Measurements from ENCODE around the gene PIK3R6. TPM values are rescaled to one million over a fixed set of nuclear protein-coding genes. Genes with fewer than 3 reads are reported as not detected.

Gene PIK3R6
- total RNA-seq, 4 donors from 2014 or later: 0.52 to 2.5 (median 1.1) TPM

- intact Hi-C loops (cut with DNase I; ENCODE audit: low total_unique reads): no loop called here
- DNase-seq (ENCODE audit: low spot score in 2 of 2): peak in 1 of 2 donors; percentile 79
- WGBS, 2 donors: 81 to 86% methylated on average over 12 of the region's 12 CpGs
- TF ChIP-seq, protein P1, sequence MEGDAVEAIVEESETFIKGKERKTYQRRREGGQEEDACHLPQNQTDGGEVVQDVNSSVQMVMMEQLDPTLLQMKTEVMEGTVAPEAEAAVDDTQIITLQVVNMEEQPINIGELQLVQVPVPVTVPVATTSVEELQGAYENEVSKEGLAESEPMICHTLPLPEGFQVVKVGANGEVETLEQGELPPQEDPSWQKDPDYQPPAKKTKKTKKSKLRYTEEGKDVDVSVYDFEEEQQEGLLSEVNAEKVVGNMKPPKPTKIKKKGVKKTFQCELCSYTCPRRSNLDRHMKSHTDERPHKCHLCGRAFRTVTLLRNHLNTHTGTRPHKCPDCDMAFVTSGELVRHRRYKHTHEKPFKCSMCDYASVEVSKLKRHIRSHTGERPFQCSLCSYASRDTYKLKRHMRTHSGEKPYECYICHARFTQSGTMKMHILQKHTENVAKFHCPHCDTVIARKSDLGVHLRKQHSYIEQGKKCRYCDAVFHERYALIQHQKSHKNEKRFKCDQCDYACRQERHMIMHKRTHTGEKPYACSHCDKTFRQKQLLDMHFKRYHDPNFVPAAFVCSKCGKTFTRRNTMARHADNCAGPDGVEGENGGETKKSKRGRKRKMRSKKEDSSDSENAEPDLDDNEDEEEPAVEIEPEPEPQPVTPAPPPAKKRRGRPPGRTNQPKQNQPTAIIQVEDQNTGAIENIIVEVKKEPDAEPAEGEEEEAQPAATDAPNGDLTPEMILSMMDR (IDR thresholded peaks at IDR 0.05): no peak
- TF ChIP-seq POLR2A (IDR thresholded peaks at IDR 0.05): no peak
- no peak overlapping the region for H3K4me3 ChIP-seq (ENCODE audit: low read depth, poor library complexity, severe bottlenecking)
These were observed 29.5 kb upstream of the PIK3R6 start for GRCh38 chr17:8896641-8897635.

- TF ChIP-seq POLR2A (IDR thresholded peaks at IDR 0.05): no peak
- TF ChIP-seq, protein P1 (IDR thresholded peaks at IDR 0.05): no peak
- H3K4me3 ChIP-seq (ENCODE audit: low read depth, poor library complexity, severe bottlenecking): no peak overlapping the region
- intact Hi-C loops (cut with DNase I; ENCODE audit: low total_unique reads): no loop called here
- 87 to 92% methylated on average over 3 of the region's 3 CpGs for WGBS, 2 donors
- DNase-seq (ENCODE audit: low spot score in 2 of 2): peak in 1 of 2 donors; percentile 26
These were observed 28.6 kb upstream of the PIK3R6 start for GRCh38 chr17:8896087-8896486.

DNA sequence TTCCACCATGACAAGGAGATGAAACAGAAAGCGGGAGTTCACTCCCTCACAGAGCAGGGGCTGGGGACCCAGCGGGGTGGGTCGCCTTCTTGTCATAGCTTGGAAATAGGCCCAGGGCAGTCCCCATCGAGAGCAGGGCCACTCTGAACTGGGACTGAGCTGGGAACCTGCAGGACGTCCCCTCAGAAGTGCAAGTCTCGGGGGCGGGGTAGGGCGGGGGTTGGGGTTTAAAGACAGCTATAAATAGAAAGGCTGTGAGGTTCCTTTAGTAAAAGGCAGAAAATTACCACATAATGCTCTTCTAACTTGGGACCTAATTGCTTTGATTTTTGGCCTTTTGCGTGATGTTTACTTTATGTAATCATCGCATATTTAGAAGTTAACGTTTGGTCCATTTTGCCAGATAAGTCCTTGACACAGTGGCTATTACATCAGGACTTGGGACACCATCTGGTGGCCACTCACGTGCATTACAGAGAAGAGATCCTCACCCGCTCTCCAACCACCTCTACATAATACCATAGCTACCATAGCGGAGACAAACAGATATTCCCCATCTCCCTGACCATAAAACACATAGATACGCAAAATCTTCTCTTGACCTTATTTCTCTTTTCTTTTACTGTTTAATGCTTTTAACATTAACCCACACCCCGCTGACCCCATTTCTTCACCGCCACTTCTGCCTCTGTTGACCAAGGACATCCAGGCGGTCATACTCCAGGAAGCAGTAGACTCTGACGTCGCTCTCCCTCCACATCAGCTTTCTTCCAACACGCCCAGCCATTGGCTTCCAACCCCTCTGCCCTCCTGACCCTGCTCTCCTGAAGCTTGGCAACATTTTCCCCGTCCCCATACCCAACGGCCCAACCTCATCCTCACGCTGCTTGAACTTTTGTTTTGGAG, 27.5 kb upstream of the PIK3R6 start:
- intact Hi-C loops (cut with DNase I; ENCODE audit: low total_unique reads): no loop called here
- DNase-seq (ENCODE audit: low spot score in 2 of 2): peak; percentile 55 to 74
- 44 to 46% methylated on average over 24 of the region's 24 CpGs for WGBS, 2 donors

GRCh38 chr17:8894202-8894671, 26.8 kb upstream of the PIK3R6 start:
- TF ChIP-seq, protein P1 (IDR thresholded peaks at IDR 0.05): no peak
- TF ChIP-seq POLR2A (IDR thresholded peaks at IDR 0.05): no peak
- peak in 1 of 2 donors; percentile 77 for DNase-seq (ENCODE audit: low spot score in 2 of 2)
- no peak overlapping the region for H3K4me3 ChIP-seq (ENCODE audit: low read depth, poor library complexity, severe bottlenecking)
- intact Hi-C loops (cut with DNase I; ENCODE audit: low total_unique reads): no loop called here
- WGBS, 2 donors: 75 to 79% methylated on average over 17 of the region's 17 CpGs

More for the DNA sequence above, 27.5 kb upstream of the PIK3R6 start:
- TF ChIP-seq, protein P1 (IDR thresholded peaks at IDR 0.05): peak in 1 of 3 donors; percentile 62
- TF ChIP-seq POLR2A (IDR thresholded peaks at IDR 0.05): no peak
- no peak overlapping the region for H3K4me3 ChIP-seq (ENCODE audit: low read depth, poor library complexity, severe bottlenecking)

GRCh38 chr17:8893621-8894201, 26.2 kb upstream of the PIK3R6 start:
- no peak for TF ChIP-seq POLR2A (IDR thresholded peaks at IDR 0.05)
- TF ChIP-seq, protein P1 (IDR thresholded peaks at IDR 0.05): no peak
- WGBS, 2 donors: 86 to 89% methylated on average over 15 of the region's 15 CpGs
- intact Hi-C loops (cut with DNase I; ENCODE audit: low total_unique reads): no loop called here
- H3K4me3 ChIP-seq (ENCODE audit: low read depth, poor library complexity, severe bottlenecking): no peak overlapping the region
- DNase-seq (ENCODE audit: low spot score in 2 of 2): no peak
